Tibial nerve (tissue), 3 donors: ENCODE data around the gene STARD13.

Experiments used
- POLR2A ChIP-seq, 2 donors: fragments of 450-650 bp; IDR thresholded peaks; one replicate each; pipeline ENCODE4 v1.6.1; 2017; ENCODE audit warnings: antibody characterized with exemption in 2 of 2, mild to moderate bottlenecking in 2 of 2, moderate library complexity in 2 of 2
- TF ChIP-seq, protein P1 (sequence below), 5 experiments: fragments of 200-600 bp in 3 of 5; fragments of 450-650 bp in 2 of 5; sonication (generic) in 3 of 5; IDR thresholded peaks; one replicate each; pipeline ENCODE4 v1.5.1; 2016 to 2019; ENCODE audit warnings: antibody characterized with exemption in 5 of 5, mild to moderate bottlenecking in 3 of 5, moderate library complexity in 2 of 5

DNA sequence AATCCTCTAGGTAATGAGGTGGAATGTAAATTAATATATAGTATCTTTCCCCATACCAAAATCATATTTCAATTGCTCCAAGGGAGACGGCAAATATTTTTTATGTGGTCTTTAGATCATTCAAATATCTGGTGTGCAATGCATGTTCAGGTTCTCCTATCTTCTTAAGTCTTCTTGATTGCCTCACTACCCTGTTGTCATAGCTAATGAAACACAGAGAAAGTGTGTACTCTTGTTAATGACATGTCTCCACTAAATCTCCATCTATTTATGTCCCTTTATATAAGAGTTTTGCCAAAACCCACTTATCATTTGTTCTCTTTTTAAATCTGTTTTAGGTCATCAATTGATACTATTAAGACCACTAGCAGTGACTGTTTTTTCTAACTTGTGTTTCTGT lies 6.6 kb downstream of the STARD13 start:
- TF ChIP-seq, protein P1, sequence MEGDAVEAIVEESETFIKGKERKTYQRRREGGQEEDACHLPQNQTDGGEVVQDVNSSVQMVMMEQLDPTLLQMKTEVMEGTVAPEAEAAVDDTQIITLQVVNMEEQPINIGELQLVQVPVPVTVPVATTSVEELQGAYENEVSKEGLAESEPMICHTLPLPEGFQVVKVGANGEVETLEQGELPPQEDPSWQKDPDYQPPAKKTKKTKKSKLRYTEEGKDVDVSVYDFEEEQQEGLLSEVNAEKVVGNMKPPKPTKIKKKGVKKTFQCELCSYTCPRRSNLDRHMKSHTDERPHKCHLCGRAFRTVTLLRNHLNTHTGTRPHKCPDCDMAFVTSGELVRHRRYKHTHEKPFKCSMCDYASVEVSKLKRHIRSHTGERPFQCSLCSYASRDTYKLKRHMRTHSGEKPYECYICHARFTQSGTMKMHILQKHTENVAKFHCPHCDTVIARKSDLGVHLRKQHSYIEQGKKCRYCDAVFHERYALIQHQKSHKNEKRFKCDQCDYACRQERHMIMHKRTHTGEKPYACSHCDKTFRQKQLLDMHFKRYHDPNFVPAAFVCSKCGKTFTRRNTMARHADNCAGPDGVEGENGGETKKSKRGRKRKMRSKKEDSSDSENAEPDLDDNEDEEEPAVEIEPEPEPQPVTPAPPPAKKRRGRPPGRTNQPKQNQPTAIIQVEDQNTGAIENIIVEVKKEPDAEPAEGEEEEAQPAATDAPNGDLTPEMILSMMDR (IDR thresholded peaks at IDR 0.05) = no peak
- TF ChIP-seq POLR2A (IDR thresholded peaks at IDR 0.05) = no peak
